Mucosa of stomach (tissue), 1 donor: ENCODE measurements around the gene ADAMTSL4.

Source experiments
- H3K27me3 ChIP-seq: one replicate; pipeline ENCODE4 v1.7.0; 2013; ENCODE audit warnings: mild to moderate bottlenecking, low read length; ENCODE audit not compliant: control insufficient read depth, insufficient read depth
- H3K36me3 ChIP-seq: one replicate; pipeline ENCODE4 v1.7.0; 2013; ENCODE audit warnings: low read length; ENCODE audit not compliant: control insufficient read depth, insufficient read depth
- H3K4me1 ChIP-seq: one replicate; pipeline ENCODE4 v1.7.0; 2013; ENCODE audit warnings: mild to moderate bottlenecking, low read length; ENCODE audit not compliant: control insufficient read depth, insufficient read depth
- H3K4me3 ChIP-seq: one replicate; pipeline ENCODE4 v1.7.0; 2013; ENCODE audit warnings: low read length
- H3K9ac ChIP-seq: one replicate; pipeline ENCODE4 v1.7.0; 2013; ENCODE audit warnings: mild to moderate bottlenecking, low read length, moderate library complexity
- H3K9me3 ChIP-seq: one replicate; pipeline ENCODE4 v1.7.0; 2013; ENCODE audit warnings: mild to moderate bottlenecking, low read length, moderate library complexity; ENCODE audit not compliant: control insufficient read depth
- donor health status: Pancreatic carcinoma.

The ADAMTSL4 gene

DNA sequence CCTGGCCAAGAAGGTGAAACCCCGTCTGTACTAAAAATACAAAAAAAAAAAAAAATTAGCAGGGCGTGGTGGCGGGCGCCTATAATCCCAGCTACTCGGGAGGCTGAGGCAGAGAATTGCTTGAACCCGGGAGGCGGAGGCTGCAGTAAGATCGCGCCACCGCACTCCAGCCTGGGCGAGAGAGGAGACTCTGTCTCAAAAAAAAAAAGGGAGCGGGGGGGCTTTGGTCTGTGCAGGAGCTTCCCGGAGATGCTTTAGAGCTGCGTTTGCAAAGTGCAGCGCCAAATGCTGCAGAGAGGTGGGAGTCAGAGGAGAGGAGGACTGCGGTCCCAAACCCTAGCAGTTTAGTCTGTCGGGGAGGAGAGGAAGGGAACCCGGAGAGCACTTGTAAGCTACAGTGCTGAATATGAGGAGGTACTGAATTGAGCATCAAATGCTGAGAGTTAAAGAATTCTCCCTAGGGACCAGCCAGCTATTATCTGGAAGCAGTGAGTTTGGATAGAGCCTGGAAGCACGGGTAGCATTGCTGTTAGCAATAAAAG, 33.1 kb upstream of the ADAMTSL4 start:
- Histone ChIP-seq H3K4me1 (peaks cover 26% of the 10 kb centered on the region), H3K27me3 (no peaks in the 10 kb centered on the region), H3K9me3 (no peaks in the 10 kb centered on the region), H3K9ac (peak overlapping the region; percentile 67), H3K4me3 (peak overlapping the region; percentile 6), H3K36me3 (no peaks in the 10 kb centered on the region)

DNA sequence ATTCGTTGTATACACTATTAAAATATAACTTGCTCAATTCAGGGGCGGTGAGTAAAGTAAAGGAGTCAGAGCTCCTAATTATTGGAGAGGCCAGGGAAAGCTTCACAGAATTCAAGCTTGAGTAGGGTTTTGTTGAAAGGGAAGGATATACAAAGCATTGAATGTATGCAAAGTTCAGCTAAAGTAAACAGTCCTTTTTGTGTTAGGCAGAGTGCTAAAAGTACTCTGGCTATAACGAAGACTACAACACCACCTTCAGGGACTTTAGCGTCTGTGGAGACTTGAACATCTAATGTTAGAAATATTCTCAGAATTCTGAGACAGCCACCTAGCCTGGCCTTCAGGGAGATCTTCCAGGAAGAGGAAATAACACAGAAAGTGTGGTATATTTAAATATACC, 32.6 kb upstream of the ADAMTSL4 start:
- H3K9ac ChIP-seq = no peak overlapping the region
- no peaks in the 10 kb centered on the region for H3K27me3 ChIP-seq
- H3K4me1 ChIP-seq = peaks cover 26% of the 10 kb centered on the region
- no peak overlapping the region for H3K4me3 ChIP-seq
- H3K9me3 ChIP-seq = no peaks in the 10 kb centered on the region
- H3K36me3 ChIP-seq = no peaks in the 10 kb centered on the region

DNA sequence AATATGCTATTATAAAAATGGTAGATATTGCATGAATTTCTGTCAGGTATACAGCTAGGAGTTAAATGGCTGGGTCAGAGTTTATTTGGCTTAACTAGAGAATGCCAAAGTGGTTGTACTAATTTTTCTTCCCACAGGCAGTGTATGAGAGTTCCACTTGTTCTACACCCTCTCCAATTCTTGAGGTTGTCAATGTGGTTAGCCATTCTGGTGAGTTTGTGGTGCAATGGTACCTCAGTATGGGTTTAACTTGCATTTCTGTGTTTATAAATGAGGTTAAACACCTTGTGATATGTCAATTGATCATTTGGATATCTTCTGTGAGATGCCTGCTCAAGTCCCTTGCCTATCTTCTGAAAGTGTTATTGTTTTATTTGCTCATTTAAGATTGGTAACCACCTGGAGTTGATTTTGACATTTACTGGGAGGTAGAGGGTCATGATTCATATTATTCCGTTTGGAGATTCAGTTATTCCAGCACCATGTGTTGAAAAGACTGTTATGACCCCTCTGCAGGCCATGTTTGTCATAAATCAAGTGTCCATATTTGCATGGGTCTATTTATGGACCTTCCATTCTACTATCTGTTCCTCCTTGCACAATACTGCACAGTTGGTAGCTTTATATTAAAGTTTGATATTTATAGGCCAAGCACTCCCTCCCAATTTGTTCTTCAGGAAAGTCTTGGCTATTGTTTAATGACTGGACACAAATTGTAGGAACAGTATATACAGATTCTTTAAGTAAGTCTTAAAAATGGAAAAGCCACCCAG, 27.8 kb upstream of the ADAMTSL4 start:
- H3K4me3 ChIP-seq = no peak overlapping the region
- no peak overlapping the region for H3K9ac ChIP-seq
- H3K27me3 ChIP-seq = no peaks in the 10 kb centered on the region
- peaks cover 8% of the 10 kb centered on the region for H3K4me1 ChIP-seq
- no peaks in the 10 kb centered on the region for H3K36me3 ChIP-seq
- H3K9me3 ChIP-seq = no peaks in the 10 kb centered on the region

DNA sequence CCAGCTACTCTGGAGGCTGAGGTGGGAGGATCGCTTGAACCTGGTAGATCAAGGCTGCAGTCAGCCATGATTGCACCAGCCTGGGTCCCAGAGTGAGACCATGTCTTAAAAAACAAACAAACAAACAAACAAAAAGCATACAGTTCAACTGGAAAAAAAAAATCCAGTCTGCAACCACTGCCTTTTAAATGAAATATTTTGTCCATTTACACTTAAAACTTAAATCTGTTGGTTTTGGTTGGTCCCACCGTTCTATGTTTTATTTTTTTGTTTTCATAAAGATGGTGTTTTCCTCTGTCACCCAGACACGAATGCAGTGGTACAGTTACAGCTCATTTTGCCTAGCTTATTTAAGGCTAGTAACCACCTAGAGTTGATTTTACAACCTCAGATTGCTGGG, 23.9 kb upstream of the ADAMTSL4 start:
- Histone ChIP-seq H3K27me3 (no peaks in the 10 kb centered on the region), H3K4me3 (no peak overlapping the region), H3K9me3 (no peaks in the 10 kb centered on the region), H3K4me1 (peaks cover 8% of the 10 kb centered on the region), H3K9ac (no peak overlapping the region), H3K36me3 (no peaks in the 10 kb centered on the region)

DNA sequence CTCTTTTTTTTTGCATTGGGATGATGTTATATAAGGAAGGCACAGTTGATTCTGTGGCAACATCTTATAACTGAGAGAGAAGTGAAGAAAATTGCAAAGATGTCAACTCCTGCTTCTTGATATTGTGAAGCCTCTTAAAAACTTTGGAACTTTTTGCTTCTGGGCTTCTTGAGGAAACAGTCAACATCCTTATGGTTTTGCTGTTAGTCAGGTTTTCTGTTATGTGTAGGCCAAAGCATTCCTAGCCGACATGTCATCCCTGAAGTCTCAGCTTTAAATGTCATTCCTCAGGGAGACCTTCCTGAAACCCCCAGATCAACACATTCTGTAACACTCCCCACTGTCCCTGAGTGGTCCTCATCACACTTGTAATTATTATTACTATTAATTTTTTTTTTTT, 21.0 kb upstream of the ADAMTSL4 start:
- no peaks in the 10 kb centered on the region for H3K36me3 ChIP-seq
- H3K9ac ChIP-seq = no peak overlapping the region
- H3K4me1 ChIP-seq = peaks cover 27% of the 10 kb centered on the region
- no peak overlapping the region for H3K4me3 ChIP-seq
- no peaks in the 10 kb centered on the region for H3K9me3 ChIP-seq
- H3K27me3 ChIP-seq = no peaks in the 10 kb centered on the region

DNA sequence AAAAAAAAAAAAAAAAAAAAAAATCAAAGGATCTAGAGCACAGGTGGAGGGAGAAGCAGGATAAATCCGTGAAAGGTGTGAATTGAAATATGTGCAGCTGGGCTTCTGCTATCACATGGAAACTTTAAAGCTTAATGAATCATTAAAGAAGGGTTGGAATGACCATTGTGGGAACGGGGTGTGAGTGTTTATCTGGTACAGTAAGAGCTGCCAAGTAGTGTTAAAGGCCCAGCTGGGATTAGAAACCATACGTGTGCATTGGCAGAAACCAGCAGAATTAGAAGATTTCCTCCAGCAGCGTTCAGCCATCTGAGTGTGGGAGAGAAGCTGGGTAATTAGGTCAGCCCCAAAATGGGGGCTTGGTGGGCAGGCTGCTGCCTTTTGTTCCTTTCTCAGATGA, 20.2 kb upstream of the ADAMTSL4 start:
- no peaks in the 10 kb centered on the region for H3K36me3 ChIP-seq
- no peaks in the 10 kb centered on the region for H3K9me3 ChIP-seq
- no peak overlapping the region for H3K4me3 ChIP-seq
- H3K4me1 ChIP-seq = peaks cover 32% of the 10 kb centered on the region
- H3K9ac ChIP-seq = peak overlapping the region; percentile 43
- H3K27me3 ChIP-seq = no peaks in the 10 kb centered on the region

DNA sequence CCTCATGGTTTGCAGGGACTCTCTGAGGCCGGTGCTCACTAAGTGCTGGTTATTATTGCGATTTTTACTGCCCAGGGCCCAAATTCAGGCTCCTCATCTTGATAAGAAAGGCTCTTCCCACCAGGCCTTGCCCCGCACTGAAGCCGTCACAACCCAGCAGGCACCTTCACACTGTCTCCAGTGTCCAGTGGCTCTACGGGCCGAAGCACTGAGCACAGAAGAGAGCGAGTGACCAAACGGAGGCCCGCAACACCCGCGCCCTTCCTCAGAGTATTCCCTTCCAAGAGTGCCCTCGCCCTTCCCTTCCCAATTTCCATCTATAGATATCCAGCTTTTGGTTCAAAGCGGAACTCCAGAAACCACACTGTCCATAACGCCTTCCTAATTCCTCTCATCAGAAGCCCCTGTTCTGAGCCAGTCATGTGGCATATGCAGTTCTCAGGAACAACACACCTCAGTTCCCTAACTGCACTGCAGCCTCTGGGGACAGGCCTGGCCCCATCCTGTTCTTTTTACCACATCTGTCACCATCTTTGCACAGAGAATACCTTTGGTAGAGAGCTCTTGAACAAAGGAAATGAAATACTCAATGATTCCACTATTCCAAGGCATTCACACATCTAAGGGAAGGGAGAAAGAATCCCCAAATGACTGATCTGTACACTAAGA, 18.6 kb upstream of the ADAMTSL4 start:
- no peaks in the 10 kb centered on the region for H3K36me3 ChIP-seq
- no peak overlapping the region for H3K9ac ChIP-seq
- no peaks in the 10 kb centered on the region for H3K27me3 ChIP-seq
- no peak overlapping the region for H3K4me3 ChIP-seq
- peaks cover 32% of the 10 kb centered on the region for H3K4me1 ChIP-seq
- H3K9me3 ChIP-seq = no peaks in the 10 kb centered on the region

DNA sequence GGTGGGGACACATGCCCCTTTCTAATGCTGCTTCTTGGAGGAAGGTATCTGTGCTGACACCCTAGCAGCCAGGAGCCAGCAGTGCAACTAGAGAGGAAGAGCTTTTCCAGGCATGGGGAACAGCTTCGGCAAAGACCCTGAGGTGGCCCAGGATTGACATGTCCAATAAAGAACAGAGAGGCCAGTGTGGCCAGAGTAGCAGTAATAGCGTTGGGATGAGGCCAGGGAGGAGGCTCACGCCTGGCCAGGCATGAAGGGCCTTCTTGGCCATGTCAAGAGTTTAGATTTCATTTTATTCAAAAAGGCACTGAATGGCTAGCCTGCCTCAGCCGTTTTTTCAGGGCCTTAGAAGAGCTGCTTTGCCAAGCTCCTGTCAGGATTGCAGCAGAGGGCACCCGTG, 16.3 kb upstream of the ADAMTSL4 start:
- Histone ChIP-seq H3K27me3 (no peaks in the 10 kb centered on the region), H3K4me3 (no peak overlapping the region), H3K9ac (peak overlapping the region; percentile 20), H3K4me1 (peaks cover 37% of the 10 kb centered on the region), H3K9me3 (no peaks in the 10 kb centered on the region), H3K36me3 (no peaks in the 10 kb centered on the region)

DNA sequence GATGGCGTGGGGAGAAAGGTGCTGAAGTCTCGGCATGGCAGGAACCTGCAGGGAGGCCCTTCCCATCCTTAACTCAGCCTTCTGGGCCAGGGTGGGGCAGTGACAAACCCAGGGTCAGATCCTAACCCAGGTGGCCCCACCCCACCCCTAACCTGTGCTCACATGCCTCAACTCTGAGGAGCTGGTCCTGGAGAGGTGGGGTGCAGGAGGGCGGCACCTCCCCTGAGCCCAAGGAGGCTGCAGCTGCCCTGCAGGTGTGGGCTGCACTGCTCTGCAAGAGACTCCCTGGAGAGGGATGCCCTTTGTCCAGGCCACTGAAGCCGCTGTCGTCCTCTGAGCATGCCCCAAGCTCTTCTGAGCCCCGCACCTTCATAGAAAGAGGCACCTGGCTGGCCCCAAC, 15.2 kb upstream of the ADAMTSL4 start:
- no peak overlapping the region for H3K9ac ChIP-seq
- H3K4me1 ChIP-seq = peaks cover 32% of the 10 kb centered on the region

DNA sequence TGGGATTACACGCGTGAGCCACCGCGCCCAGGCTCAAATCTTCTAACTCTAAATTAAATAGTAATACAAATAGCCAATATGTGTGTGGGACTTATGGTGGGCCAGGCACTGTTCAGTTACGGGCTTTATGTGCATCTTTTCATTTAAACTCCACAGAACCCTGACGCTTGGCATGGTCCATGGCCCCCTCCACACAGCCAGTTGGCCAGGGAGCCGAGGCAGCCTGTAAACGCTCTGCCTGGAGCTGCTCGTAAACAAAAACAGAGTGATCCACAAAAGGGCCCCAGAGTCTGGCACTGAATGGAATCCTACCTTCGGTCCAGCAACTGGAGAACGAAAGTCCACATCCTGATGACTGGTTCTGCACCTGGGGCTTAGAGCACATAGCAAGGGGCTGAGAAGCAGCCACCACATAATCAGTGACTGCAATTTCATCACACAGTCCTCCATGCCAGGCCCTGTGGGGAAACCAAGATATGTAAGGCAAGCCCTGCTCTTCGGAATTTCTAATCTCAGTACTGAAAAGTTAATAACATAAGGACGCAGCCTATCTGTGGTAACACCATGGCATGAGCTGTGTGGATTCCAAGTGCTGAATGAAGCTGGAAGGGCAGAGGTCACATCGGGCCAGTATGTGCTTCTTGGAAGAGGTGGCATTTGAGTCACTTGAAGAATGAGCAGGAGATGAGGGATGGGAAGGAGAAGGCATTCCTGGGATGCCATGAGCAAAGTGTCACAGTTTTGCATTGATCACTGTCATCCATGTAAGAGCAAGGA, 13.5 kb upstream of the ADAMTSL4 start:
- no peaks in the 10 kb centered on the region for H3K27me3 ChIP-seq
- H3K9ac ChIP-seq = no peak overlapping the region
- no peaks in the 10 kb centered on the region for H3K36me3 ChIP-seq
- H3K4me1 ChIP-seq = peaks cover 27% of the 10 kb centered on the region
- H3K4me3 ChIP-seq = no peak overlapping the region
- H3K9me3 ChIP-seq = no peaks in the 10 kb centered on the region

More for the DNA sequence above, 15.2 kb upstream of the ADAMTSL4 start:
- Histone ChIP-seq H3K27me3 (no peaks in the 10 kb centered on the region), H3K36me3 (no peaks in the 10 kb centered on the region), H3K4me3 (no peak overlapping the region), H3K9me3 (no peaks in the 10 kb centered on the region)

DNA sequence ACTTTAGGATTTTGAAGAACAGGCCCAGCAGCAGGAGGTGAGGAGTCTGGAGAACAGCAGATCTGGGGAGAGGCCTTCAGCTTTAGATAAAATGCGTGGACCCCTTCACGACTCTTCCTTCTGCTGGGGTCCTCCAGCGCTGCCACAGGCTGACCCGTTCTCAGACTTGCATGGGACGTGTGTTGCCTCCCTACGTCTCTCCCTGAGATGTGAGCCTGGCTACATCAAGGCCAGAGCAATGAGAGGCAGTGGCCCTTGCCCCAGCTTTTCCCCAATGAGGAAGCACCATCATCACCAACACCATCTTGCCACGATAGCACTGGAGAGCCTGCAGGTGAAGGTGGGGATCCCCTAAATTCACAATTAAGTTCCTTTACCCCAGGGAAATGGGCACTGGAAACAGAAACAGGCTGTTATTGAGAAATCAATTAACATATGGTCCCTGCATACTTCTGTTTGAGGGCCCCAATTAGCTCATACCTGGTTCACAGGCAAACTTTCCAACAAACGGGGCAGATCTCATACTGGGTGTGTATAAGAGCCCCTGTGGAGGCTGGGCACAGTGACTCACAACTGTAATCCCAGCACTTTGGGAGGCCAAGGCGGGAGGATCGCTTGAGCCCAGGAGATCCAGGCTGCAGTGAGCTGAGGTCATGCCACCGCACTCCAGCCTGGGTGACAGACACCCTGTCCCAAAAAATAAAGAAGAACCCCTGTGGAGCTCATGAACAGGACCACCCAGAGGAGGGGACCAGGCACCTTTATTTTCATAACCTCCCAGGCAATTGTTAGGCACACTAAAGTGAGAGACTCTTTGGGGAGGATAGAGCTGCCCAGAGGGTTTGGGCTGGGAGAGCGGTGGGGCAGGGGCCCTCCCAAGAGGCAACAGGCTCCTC, 12.1 kb upstream of the ADAMTSL4 start:
- Histone ChIP-seq H3K4me1 (peaks cover 22% of the 10 kb centered on the region), H3K4me3 (no peak overlapping the region), H3K27me3 (no peaks in the 10 kb centered on the region), H3K9ac (peak overlapping the region; percentile 43), H3K36me3 (no peaks in the 10 kb centered on the region), H3K9me3 (no peaks in the 10 kb centered on the region)
